Keratinocyte (primary cell): Measurements from ENCODE around the gene MS4A4A. TPM values are rescaled to one million over a fixed set of nuclear protein-coding genes. Genes with fewer than 3 reads are reported as not detected.

Experiments
- DNase-seq: peaks from one replicate; pipeline ENCODE4 v3.0.0-alpha.2; 2011; ENCODE audit warnings: low read depth, missing footprints, low spot score
- FAIRE-seq: peaks from 2 replicates; lab custom pipeline; 2011; peaks lifted over from hg19 to GRCh38; lab: Jason Lieb, UNC
- H2AFZ ChIP-seq: 2 replicates; pipeline ENCODE4 v1.6.0; 2012; ENCODE audit warnings: low read length, control low read depth, inconsistent platforms; ENCODE audit not compliant: control insufficient read depth
- H3K27ac ChIP-seq: 2 replicates; pipeline ENCODE4 v1.5.1; 2011; ENCODE audit warnings: low read length; ENCODE audit not compliant: control insufficient read depth, insufficient read depth
- H3K27me3 ChIP-seq: 3 replicates; pipeline ENCODE4 v1.6.0; 2011; ENCODE audit warnings: low read length; ENCODE audit not compliant: control insufficient read depth, insufficient read depth; ENCODE audit errors: extremely low read depth
- H3K36me3 ChIP-seq, 2 experiments: 2 replicates in 1 of 2; 3 replicates in 1 of 2; pipeline ENCODE4 v1.5.1; 2011; ENCODE audit warnings: low read length in 2 of 2, mild to moderate bottlenecking in 1 of 2; ENCODE audit not compliant: control insufficient read depth in 2 of 2, insufficient read depth in 2 of 2; ENCODE audit errors: extremely low read depth in 1 of 2
- H3K4me1 ChIP-seq: 3 replicates; pipeline ENCODE4 v1.5.1; 2011; ENCODE audit warnings: low read length; ENCODE audit not compliant: control insufficient read depth, insufficient read depth; ENCODE audit errors: extremely low read depth
- H3K4me2 ChIP-seq: 3 replicates; pipeline ENCODE4 v1.6.0; 2011; ENCODE audit warnings: low read depth, low read length; ENCODE audit not compliant: control insufficient read depth, insufficient read depth; ENCODE audit errors: extremely low read depth
- H3K4me3 ChIP-seq, 3 experiments: fragments of 200-600 bp in 1 of 3; sonication (generic) in 1 of 3; 2 replicates in 2 of 3; 3 replicates in 1 of 3; pipeline ENCODE4 v1.5.1; 2011 to 2016; ENCODE audit warnings: low read length in 3 of 3, mild to moderate bottlenecking in 3 of 3, control low read depth in 2 of 3, inconsistent platforms in 1 of 3, low read depth in 1 of 3, mixed read lengths in 1 of 3, mixed run types in 1 of 3, moderate library complexity in 1 of 3; ENCODE audit not compliant: control insufficient read depth in 2 of 3, insufficient read depth in 2 of 3; ENCODE audit errors: extremely low read depth in 1 of 3
- H3K79me2 ChIP-seq: 2 replicates; pipeline ENCODE4 v1.6.0; 2012; ENCODE audit warnings: low read length; ENCODE audit not compliant: control insufficient read depth, insufficient read depth
- H3K9ac ChIP-seq: 3 replicates; pipeline ENCODE4 v1.6.0; 2011; ENCODE audit warnings: low read length; ENCODE audit not compliant: control insufficient read depth, insufficient read depth; ENCODE audit errors: extremely low read depth
- H3K9me1 ChIP-seq: 3 replicates; pipeline ENCODE4 v1.6.0; 2011; ENCODE audit warnings: low read length; ENCODE audit not compliant: control insufficient read depth, insufficient read depth; ENCODE audit errors: extremely low read depth
- H3K9me3 ChIP-seq: 2 replicates; pipeline ENCODE4 v1.5.1; 2012; ENCODE audit warnings: low read depth, low read length; ENCODE audit not compliant: control insufficient read depth
- H4K20me1 ChIP-seq: 3 replicates; pipeline ENCODE4 v1.6.0; 2011; ENCODE audit warnings: low read length; ENCODE audit not compliant: control insufficient read depth, insufficient read depth; ENCODE audit errors: extremely low read depth
- EZH2 ChIP-seq: IDR thresholded peaks from one replicate; pipeline ENCODE4 v1.6.1; 2012; ENCODE audit warnings: inconsistent platforms, mild to moderate bottlenecking, low read length, moderate library complexity
- dilution Hi-C: fragments of 300-500 bp; cut with MboI; formaldehyde crosslinking; loops from one replicate; pipeline ENCODE4 v1.7.0; 2020; ENCODE audit warnings: low sequenced_read_pairs; ENCODE audit not compliant: extremely low pct_ligation_motif_present
- polyA plus RNA-seq, 5 experiments: library from polyadenylated mRNA; depleted of rRNA in 3 of 5; stranded (reverse) in 3 of 5; stranded (forward) in 1 of 5; unstranded in 1 of 5; fragments of >200 nt; gene quantifications; 1 replicate in 1 of 5; 2 replicates in 3 of 5; 3 replicates in 1 of 5; pipeline versions ENCODE4 v1.2.1 to v1.2.3, GENCODE V29; 2011 to 2012; ENCODE audit warnings: missing spikeins in 2 of 5, low read depth in 1 of 5, low replicate concordance in 1 of 5
- TF ChIP-seq, protein P1 (sequence below), 3 experiments: IDR thresholded peaks in 1 of 3; conservative IDR thresholded peaks in 1 of 3; optimal IDR thresholded peaks in 1 of 3; 2 replicates in 2 of 3; 3 replicates in 1 of 3; pipeline versions ENCODE3 to v1.5.1; 2011; ENCODE audit warnings: low read length in 3 of 3, mild to moderate bottlenecking in 3 of 3, moderate library complexity in 2 of 3, control low read depth in 1 of 3, inconsistent platforms in 1 of 3; ENCODE audit not compliant: insufficient read depth in 2 of 3; ENCODE audit errors: extremely low read depth in 1 of 3

MS4A4A gene
- polyA plus RNA-seq, 1 donor (not counting 4 experiments of a cell fraction or from before 2014, with no cell fraction given), result not detected

DNA sequence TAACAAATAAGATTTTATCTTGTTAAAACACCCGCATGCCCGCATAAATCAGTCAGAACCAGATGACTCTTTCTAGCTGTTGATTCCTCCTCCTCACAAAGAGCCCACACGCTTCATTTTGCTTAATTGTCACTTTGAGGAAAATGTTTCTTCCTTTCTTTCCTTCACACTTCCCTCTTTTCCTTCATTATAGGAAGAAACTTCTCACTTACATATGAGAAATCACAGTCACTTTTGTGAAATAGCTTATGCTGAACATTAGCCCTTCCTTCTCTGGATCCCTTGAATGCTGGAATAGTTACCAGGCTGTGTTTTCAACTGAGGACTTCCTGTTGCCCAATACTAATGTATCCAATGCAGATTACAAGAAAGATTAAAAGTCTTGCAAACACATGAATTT, 52.4 kb downstream of the MS4A4A start:
- H3K27me3 ChIP-seq, result no peaks in the 10 kb centered on the region
- no peak overlapping the region for H3K4me2 ChIP-seq
- H4K20me1 ChIP-seq, result no peaks in the 10 kb centered on the region
- no peak overlapping the region for H2AFZ ChIP-seq
- H3K36me3 ChIP-seq, result no peaks in the 10 kb centered on the region
- no peaks in the 10 kb centered on the region for H3K4me1 ChIP-seq
- TF ChIP-seq, protein P1, sequence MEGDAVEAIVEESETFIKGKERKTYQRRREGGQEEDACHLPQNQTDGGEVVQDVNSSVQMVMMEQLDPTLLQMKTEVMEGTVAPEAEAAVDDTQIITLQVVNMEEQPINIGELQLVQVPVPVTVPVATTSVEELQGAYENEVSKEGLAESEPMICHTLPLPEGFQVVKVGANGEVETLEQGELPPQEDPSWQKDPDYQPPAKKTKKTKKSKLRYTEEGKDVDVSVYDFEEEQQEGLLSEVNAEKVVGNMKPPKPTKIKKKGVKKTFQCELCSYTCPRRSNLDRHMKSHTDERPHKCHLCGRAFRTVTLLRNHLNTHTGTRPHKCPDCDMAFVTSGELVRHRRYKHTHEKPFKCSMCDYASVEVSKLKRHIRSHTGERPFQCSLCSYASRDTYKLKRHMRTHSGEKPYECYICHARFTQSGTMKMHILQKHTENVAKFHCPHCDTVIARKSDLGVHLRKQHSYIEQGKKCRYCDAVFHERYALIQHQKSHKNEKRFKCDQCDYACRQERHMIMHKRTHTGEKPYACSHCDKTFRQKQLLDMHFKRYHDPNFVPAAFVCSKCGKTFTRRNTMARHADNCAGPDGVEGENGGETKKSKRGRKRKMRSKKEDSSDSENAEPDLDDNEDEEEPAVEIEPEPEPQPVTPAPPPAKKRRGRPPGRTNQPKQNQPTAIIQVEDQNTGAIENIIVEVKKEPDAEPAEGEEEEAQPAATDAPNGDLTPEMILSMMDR (optimal IDR thresholded peaks at IDR 0.05 in 1 of 3, IDR thresholded peaks at IDR 0.05 in 1 of 3, conservative IDR thresholded peaks at IDR 0.05 in 1 of 3; ENCODE audit: extremely low read depth in 1 of 3, insufficient read depth in 2 of 3, low read length in 3 of 3), result no peak
- TF ChIP-seq EZH2, result no peak
- H3K79me2 ChIP-seq, result no peaks in the 10 kb centered on the region
- H3K9me1 ChIP-seq, result no peaks in the 10 kb centered on the region
- H3K27ac ChIP-seq, result no peak overlapping the region
- H3K9ac ChIP-seq, result no peak overlapping the region
- no peaks in the 10 kb centered on the region for H3K9me3 ChIP-seq
- no peak for FAIRE-seq
- dilution Hi-C loops, result no loop called here
- H3K4me3 ChIP-seq, result no peak overlapping the region
- no peak for DNase-seq

DNA sequence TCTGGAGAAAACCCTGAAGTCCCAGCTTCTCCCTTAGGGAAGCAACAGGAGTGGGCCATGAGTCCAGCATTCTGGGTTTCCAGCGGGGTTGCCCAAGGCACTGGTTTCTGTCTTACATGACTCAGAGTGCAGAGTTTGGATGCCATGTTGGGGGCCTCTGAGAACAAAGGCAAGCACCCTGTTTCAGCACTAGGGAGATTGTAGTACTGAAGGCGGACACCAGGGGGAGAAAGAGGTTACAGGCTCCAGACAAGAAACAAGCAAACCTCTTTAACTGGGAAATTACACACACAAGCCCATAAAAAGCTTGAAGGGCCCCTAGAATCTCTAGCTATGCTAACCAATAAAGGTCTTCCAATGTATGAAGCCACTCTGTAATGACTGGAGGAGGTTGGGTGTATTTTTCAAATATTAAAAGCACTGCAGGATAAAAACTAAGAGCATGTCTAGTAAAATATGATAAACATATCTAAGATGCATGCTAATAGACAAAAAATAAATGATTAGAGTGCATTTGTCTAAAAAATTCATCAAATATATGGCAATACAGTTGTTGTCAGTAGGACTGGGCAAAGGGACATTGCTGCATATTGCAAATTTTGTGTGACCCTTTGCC, 53.6 kb downstream of the MS4A4A start:
- Histone ChIP-seq H3K79me2 (no peaks in the 10 kb centered on the region), H3K4me2 (no peak overlapping the region), H3K9me3 (no peaks in the 10 kb centered on the region), H3K27ac (no peak overlapping the region), H3K4me3 (no peak overlapping the region), H3K4me1 (no peaks in the 10 kb centered on the region), H3K27me3 (no peaks in the 10 kb centered on the region), H3K9ac (no peak overlapping the region), H2AFZ (no peak overlapping the region), H3K36me3 (no peaks in the 10 kb centered on the region), H3K9me1 (no peaks in the 10 kb centered on the region), H4K20me1 (no peaks in the 10 kb centered on the region)
- peak; percentile 11 for DNase-seq
- TF ChIP-seq, protein P1 (optimal IDR thresholded peaks at IDR 0.05 in 1 of 3, IDR thresholded peaks at IDR 0.05 in 1 of 3, conservative IDR thresholded peaks at IDR 0.05 in 1 of 3; ENCODE audit: extremely low read depth in 1 of 3, insufficient read depth in 2 of 3, low read length in 3 of 3), result peak; percentile 50 to 83 (median 50)
- TF ChIP-seq EZH2, result no peak
- FAIRE-seq, result no peak
- dilution Hi-C loops, result no loop called here
